Measurements from ENCODE around the gene NR6A1. TPM values are rescaled to one million over a fixed set of nuclear protein-coding genes. Genes with fewer than 3 reads are reported as not detected.

The NR6A1 gene
- total and polyA plus RNA-seq, 2 of the 8 experiments (the other 6 are each of a cell fraction or from before 2014, with no cell fraction given) = 93.2 to 237 TPM

GRCh38 chr9:124761710-124762109 lies 9.4 kb downstream of the NR6A1 start (continued):
- TF ChIP-seq USF2 (IDR thresholded peaks at IDR 0.05; ENCODE audit: low read length) (no peak), HDAC2 (IDR thresholded peaks at IDR 0.05; ENCODE audit: borderline replicate concordance in 1 of 2, low read depth in 2 of 2, low read length in 2 of 2) (no peak), ATF3 (IDR thresholded peaks at IDR 0.05; ENCODE audit: insufficient read depth, low read depth, low read length) (no peak), MAX (IDR thresholded peaks at IDR 0.05) (no peak), CHD1 (IDR thresholded peaks at IDR 0.05; ENCODE audit: low read depth, low read length) (no peak), TCF12 (IDR thresholded peaks at IDR 0.05; ENCODE audit: low read depth, low read length) (no peak), SIN3A (conservative IDR thresholded peaks at IDR 0.05 in 1 of 2, IDR thresholded peaks at IDR 0.05 in 1 of 2; ENCODE audit: low read depth in 1 of 2, low read length in 2 of 2) (no peak)

Measured in H1 (cell line).